PC-3 (cell line): ENCODE results near the gene MYO16.
"Not testable (repeated sequence)": the region's sequence is repeated elsewhere in the genome, so short reads cannot be mapped to it uniquely, and the experiment has no call there.

ENCODE experiments used
- EZH2phosphoT487 ChIP-seq: fragments of 300-600 bp; sonication (generic); IDR thresholded peaks from 2 replicates; pipeline ENCODE4 v1.6.1; 2018; ENCODE audit warnings: mild to moderate bottlenecking, antibody characterized with exemption, low read length, borderline replicate concordance
- TF ChIP-seq, protein P1 (sequence below): fragments of 300-600 bp; sonication (generic); conservative IDR thresholded peaks from 2 replicates; pipeline ENCODE4 v1.5.1; 2017; ENCODE audit warnings: antibody characterized with exemption, low read depth, mild to moderate bottlenecking, low read length

DNA sequence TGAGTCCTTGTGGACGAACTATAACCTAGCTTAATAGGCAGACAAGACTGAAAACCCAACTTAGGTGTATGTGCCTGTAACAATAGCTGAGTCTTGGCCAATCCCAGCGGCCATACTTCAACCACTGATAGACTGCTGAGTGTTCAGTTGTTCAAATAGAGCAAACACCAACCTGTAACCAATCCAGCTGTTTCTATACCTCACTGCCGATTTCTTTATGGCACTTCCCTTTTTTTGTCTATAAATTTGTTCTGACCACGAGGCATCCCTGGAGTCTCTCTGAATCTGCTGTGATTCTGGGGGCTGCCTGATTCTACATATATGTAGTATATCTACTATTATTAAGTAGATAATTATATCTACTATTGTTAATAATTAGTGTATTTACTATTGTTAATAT is 284.3 kb downstream of the MYO16 start:
- not testable (repeated sequence) for TF ChIP-seq EZH2phosphoT487
- TF ChIP-seq, protein P1, sequence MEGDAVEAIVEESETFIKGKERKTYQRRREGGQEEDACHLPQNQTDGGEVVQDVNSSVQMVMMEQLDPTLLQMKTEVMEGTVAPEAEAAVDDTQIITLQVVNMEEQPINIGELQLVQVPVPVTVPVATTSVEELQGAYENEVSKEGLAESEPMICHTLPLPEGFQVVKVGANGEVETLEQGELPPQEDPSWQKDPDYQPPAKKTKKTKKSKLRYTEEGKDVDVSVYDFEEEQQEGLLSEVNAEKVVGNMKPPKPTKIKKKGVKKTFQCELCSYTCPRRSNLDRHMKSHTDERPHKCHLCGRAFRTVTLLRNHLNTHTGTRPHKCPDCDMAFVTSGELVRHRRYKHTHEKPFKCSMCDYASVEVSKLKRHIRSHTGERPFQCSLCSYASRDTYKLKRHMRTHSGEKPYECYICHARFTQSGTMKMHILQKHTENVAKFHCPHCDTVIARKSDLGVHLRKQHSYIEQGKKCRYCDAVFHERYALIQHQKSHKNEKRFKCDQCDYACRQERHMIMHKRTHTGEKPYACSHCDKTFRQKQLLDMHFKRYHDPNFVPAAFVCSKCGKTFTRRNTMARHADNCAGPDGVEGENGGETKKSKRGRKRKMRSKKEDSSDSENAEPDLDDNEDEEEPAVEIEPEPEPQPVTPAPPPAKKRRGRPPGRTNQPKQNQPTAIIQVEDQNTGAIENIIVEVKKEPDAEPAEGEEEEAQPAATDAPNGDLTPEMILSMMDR: not testable (repeated sequence)
